Hematopoietic multipotent progenitor cell treated with erythropoietin and hydrocortisone succinate and interleukin-3 and kit ligand, for 8 days (in vitro differentiated cells): Measurements from ENCODE around the gene FAM162A.
"Not testable (repeated sequence)": the region's sequence is repeated elsewhere in the genome, so short reads cannot be mapped to it uniquely, and the experiment has no call there.

Experiments
- DNase-seq: peaks from one replicate; pipeline ENCODE4 v3.0.0-alpha.2; 2015

FAM162A gene

GRCh38 chr3:122383771-122384697 lies at the start of gene FAM162A:
FAM162A (plus strand) TSS chr3:122384182; CDS start chr3:122384266, 84 bp downstream.
- peak; percentile 94 for DNase-seq

DNA sequence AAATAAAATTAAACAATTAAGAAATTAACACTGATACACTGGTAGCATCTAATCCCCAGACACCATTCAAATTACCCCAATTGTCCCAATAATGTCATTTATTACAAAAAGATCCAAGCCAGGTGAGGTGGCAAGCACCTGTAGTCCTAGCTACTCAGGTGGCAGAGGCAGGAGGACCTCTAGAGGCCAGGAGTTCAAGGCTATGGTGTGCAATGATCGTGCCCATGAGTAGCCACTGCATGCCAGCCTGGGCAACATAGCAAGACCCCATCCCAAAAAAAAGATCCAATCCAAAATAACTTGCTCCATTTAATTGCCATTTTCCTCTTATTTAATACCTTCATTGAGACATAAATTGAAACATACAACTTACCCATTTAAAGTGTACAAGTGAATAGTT lies 41.2 kb upstream of the FAM162A start:
- no peak for DNase-seq

- DNase-seq = no peak
Observed at GRCh38 chr3:122343654-122344053, 40.3 kb upstream of the FAM162A start.

GRCh38 chr3:122349171-122349570 lies 34.8 kb upstream of the FAM162A start:
- DNase-seq = no peak

GRCh38 chr3:122350814-122351418 lies 33.1 kb upstream of the FAM162A start:
- DNase-seq = no peak

DNA sequence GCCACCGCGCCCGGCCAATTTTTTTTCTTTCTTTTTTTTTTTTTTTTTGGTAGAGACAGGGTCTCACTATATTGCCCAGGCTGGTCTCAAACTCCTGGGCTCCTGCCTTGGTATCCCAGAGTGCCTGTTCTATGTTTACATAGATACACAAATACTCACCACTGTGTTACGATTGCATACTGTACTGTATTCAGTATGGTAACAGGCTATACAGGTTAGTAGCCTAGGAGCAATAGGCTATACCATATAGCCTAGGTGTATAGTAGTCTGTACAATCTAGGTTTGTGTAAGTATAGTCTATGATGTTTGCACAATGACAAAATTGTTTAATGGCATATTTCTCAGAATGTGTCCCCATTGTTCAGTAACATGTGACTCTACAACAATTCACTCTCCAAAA lies 32.4 kb upstream of the FAM162A start:
- no peak for DNase-seq

GRCh38 chr3:122353215-122353614 lies 30.8 kb upstream of the FAM162A start:
- DNase-seq = no peak

GRCh38 chr3:122353893-122354401 lies 30.0 kb upstream of the FAM162A start:
- peak; percentile 11 for DNase-seq

DNA sequence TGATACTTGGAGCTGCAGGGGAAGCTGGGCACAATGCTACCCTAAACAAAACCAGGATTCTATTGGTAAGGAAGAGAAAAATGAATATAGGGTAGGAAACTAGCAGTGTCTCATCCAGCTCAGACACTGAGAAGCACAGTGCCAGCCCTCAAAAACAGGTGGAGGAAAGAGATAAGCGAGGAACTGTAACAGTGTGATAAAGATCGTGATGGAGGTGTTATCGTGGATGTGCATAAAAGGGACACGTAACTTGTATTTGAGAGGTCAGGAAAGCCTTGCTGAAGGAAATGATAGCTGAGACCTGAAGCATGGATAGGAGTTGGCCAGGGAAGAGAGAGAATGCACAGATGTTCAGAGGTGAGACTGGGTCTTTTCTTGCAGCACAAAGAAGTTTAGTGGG lies 28.4 kb upstream of the FAM162A start:
- DNase-seq = peak; percentile 76

- DNase-seq = peak; percentile 54
Observed at GRCh38 chr3:122356402-122356801, 27.6 kb upstream of the FAM162A start.

DNA sequence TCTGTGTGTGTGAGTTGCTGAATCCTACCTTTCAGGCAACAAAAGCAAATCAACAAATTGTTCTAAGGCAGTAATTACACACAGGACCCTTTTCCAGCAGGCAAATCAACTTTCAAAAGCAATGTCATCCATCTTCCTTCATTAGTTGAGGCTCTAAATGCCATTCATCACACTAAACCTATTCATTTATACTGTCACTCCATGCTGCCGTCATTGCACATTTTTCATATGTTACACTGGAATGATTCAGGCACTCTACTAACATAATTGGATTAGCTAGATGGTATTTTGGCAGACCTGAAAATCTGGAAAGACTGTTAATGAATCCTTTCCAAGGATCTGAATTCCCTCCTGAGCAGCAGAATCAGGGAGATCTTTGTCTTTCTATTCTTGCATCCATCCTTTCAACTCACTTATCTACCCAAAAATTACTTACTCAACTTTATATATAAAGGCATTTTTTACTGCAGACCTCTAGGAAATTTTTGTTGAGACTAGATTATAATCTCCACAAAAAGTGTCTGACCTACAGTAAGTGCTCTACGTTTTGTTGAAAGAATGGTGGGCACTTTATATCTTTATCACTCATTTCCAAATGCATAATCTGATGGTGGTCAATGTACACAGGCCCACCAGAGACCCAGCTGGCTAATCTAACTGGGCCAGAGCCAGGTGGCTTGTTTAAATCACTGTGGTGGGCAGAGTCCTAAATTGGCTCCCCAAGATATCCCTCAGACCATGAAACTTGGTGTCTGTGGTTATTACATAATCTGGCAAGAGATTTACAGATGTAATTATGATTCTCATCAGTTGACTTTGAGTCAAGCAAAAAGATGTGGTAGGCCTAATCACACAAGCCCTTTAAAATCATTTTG lies 25.9 kb upstream of the FAM162A start:
- peak; percentile 6 for DNase-seq

GRCh38 chr3:122358703-122359032 lies 25.3 kb upstream of the FAM162A start:
- peak; percentile 8 for DNase-seq

DNA sequence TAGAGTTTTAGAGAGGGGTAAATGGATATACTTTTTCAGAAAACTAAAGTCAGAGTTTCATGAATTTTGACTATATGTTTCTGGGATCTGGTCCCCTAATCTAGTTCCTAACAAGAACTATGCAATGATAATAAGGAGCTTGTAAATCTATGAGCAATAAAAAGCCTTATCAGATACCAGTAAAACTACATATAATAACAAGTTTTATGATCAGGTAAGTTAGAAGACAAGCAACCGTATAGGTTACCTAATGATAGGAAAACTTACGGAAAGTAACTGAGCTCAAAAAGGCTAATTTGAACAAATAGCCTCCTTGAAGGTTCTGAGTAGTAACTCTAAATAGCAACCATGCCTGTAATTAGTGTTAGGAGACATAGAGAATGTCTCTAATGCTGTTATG lies 22.0 kb upstream of the FAM162A start:
- DNase-seq = no peak

GRCh38 chr3:122364490-122364889 lies 19.5 kb upstream of the FAM162A start:
- DNase-seq = no peak

DNA sequence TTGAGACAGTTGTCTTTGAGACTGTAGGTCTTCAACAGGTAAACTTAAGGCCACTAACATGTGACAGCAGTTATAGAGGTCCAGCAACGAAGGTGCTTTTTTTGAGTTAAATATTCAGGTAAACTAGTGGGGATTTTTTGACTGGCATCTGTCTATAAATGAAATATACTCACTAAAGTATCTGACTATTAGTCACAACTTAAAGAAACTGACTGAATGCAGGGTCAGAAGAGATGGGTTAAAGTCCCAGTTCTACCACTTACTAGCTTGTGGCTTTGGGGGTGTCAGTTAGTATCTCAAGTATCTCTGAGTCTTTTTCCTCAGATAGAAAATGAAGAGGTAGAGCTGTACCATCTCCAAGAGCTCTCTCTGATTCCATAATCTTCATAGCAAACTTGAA lies 18.9 kb upstream of the FAM162A start:
- DNase-seq = no peak

DNA sequence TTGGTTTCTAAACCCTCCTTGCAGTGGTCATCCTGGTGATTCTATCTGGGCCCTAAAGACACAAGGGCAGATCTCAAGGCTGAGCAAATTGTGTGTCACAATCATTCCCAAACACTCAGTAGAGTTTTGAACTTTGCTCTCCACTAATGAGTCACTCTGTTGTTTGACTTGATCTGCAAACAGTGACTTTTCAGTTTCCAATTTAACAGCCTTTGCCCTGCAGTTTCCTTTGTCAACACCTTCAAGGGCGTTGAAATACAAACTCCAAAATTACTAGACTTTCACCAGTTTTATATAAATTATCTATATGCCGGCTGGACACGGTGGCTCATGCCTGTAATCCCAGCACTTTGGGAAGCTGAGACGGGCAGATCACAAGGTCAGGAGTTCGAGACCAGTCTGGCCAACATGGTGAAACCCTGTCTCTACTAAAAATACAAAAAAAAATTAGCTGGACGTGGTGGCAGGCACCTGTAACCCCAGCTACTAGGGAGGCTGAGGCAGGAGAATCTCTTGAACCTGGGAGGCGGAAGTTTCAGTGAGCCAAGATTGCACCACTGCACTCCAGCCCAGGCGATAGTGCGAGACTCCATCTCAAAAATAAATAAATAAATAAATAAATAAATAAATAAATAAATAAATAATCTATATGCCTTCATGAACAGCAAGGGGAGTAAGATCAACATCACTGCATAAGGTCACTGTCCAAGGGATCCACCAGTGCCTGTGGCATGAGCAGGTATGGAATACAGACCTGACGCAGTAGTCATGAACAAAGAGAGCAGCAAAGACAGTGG lies 18.2 kb upstream of the FAM162A start:
- not testable (repeated sequence) for DNase-seq

- DNase-seq = no peak
Observed at GRCh38 chr3:122366379-122366749, 17.6 kb upstream of the FAM162A start.

DNA sequence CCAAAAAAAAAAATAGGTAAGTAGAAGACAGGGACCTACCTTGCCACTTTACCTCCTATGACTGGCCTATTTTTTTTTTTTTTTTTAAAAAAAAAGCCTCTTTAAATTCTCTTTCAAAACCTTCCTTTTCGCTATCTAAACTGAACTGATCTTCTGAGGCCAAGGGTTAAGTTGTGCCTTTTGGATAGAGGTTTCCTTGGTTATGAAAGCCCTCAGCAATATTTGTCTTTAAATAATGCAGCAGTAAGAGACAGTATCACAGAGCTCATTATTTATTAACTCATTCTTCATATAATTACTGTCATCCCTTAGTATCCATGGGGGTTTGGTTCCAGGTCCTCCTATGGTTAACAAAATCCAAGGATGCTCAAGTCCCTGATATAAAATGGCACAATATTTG lies 9.9 kb upstream of the FAM162A start:
- no peak for DNase-seq

DNA sequence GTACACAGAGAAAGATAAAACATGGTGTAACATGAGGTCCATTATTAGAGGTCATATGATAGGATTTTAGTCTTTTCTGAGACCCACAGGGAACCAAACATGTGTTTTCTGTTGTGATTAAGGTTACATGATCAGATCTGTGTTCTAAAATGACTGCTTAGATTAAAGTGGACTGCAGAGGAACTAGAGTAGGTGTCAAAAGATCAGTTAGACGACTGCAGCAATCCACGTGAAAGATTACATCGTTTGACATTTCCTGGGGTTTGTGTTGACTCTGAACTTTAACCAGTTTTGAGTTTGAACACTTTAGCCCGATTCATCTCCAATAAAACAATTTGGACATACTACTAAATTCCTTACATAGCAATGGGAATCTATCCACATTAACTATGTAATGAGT lies 6.0 kb upstream of the FAM162A start:
- no peak for DNase-seq

GRCh38 chr3:122382888-122383666 lies 905 bp upstream of the FAM162A start, which contains the start of gene MIX23:
MIX23 (minus strand) TSS chr3:122383231; CDS start chr3:122383224, 7 bp downstream.
- peak; percentile 92 for DNase-seq

DNA sequence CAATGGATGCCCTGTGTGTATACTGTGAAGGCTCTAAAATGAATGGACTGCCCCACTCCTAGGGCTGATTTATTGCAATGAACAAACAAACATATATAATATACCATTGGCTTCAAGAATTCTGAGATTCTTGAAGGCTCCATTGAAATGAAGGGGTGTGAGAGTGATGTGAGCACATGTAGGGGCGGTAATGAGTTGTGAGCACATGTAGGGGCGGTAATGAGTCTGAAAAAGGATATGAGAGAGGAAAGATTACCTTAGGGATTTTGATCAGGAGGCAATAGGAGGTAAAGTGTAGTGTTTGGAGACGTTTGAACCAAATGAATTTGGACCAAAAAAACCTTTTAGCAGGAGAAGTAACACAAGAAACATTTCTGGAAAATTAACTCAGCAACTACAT lies 3.7 kb downstream of the FAM162A start:
- DNase-seq = no peak
